CD8-positive, alpha-beta memory T cell (primary cell): ENCODE data around the gene ABLIM2. TPM values are rescaled to one million over a fixed set of nuclear protein-coding genes. Genes with fewer than 3 reads are reported as not detected.

Experiments used
- CTCF ChIA-PET: fragments of 350-600 bp; sonication (Branson Sonifier 250); formaldehyde crosslinking; loops from one replicate; lab custom pipeline; 2021; ENCODE audit warnings: antibody characterized with exemption; lab: Charles Lee
- POLR2A ChIA-PET: fragments of 350-600 bp; sonication (Branson Sonifier 250); formaldehyde crosslinking; loops from one replicate; lab custom pipeline; 2021; ENCODE audit warnings: antibody characterized with exemption; lab: Charles Lee
- DNase-seq, 5 donors: peaks; one replicate each; pipeline versions ENCODE4 v3.0.0 to v3.0.0-alpha.2; 2020 to 2022; ENCODE audit warnings: mixed read lengths in 1 of 5
- H3K27ac ChIP-seq: one replicate; pipeline ENCODE4 v1.7.0; 2013; ENCODE audit warnings: low read depth, mild to moderate bottlenecking, low read length, moderate library complexity
- H3K27me3 ChIP-seq: 2 replicates; pipeline ENCODE4 v1.7.0; 2013; ENCODE audit warnings: low read length, mild to moderate bottlenecking; ENCODE audit not compliant: insufficient read depth, poor library complexity, severe bottlenecking
- H3K36me3 ChIP-seq: 2 replicates; pipeline ENCODE4 v1.7.0; 2013; ENCODE audit warnings: mild to moderate bottlenecking, low read length, moderate library complexity; ENCODE audit not compliant: insufficient read depth
- H3K4me1 ChIP-seq: 2 replicates; pipeline ENCODE4 v1.7.0; 2013; ENCODE audit warnings: mild to moderate bottlenecking, low read length, moderate library complexity; ENCODE audit not compliant: insufficient read depth
- H3K4me3 ChIP-seq: 2 replicates; pipeline ENCODE4 v1.7.0; 2013; ENCODE audit warnings: mild to moderate bottlenecking, low read length
- H3K9me3 ChIP-seq: 2 replicates; pipeline ENCODE4 v1.7.0; 2013; ENCODE audit warnings: mild to moderate bottlenecking, low read length
- H3K27ac Mint-ChIP-seq, 8 donors: one replicate each; pipeline ENCODE4 v1.8.0; 2020 to 2021; ENCODE audit warnings: mixed read lengths in 8 of 8, mild to moderate bottlenecking in 6 of 8, inconsistent platforms in 3 of 8, moderate library complexity in 3 of 8
- H3K27me3 Mint-ChIP-seq, 2 donors: one replicate each; pipeline ENCODE4 v1.8.0; 2020 to 2021; ENCODE audit warnings: mixed read lengths in 2 of 2, mild to moderate bottlenecking in 1 of 2, moderate library complexity in 1 of 2
- H3K36me3 Mint-ChIP-seq, 3 donors: one replicate each; pipeline ENCODE4 v1.8.0; 2020 to 2021; ENCODE audit warnings: mixed read lengths in 3 of 3, inconsistent platforms in 1 of 3, mild to moderate bottlenecking in 1 of 3
- H3K4me1 Mint-ChIP-seq, 3 donors: one replicate each; pipeline ENCODE4 v1.8.0; 2020 to 2021; ENCODE audit warnings: mixed read lengths in 3 of 3, inconsistent platforms in 1 of 3, mild to moderate bottlenecking in 1 of 3
- H3K4me3 Mint-ChIP-seq, 7 donors: one replicate each; pipeline ENCODE4 v1.8.0; 2020 to 2021; ENCODE audit warnings: mixed read lengths in 7 of 7, mild to moderate bottlenecking in 6 of 7, moderate library complexity in 4 of 7, inconsistent platforms in 2 of 7
- H3K9me3 Mint-ChIP-seq, 5 donors: one replicate each; pipeline ENCODE4 v1.8.0; 2020 to 2022; ENCODE audit warnings: mixed read lengths in 5 of 5, mild to moderate bottlenecking in 3 of 5, moderate library complexity in 2 of 5, inconsistent platforms in 1 of 5
- polyA plus RNA-seq: library from polyadenylated mRNA; unstranded; fragments of 300-500 nt; fragmentation: Illumina TruSeq; gene quantifications from one replicate; pipeline ENCODE4 v1.2.3, GENCODE V29; 2021
- total RNA-seq, 2 experiments: library from RNA; stranded (reverse); gene quantifications; one replicate each; pipeline ENCODE4 v1.2.3, GENCODE V29; 2021

ABLIM2 gene
- total RNA-seq: 1 to 10 TPM in 1 of 2 experiments, under 1 TPM in 1; 0.72 to 1.1 TPM
- 1.2 TPM for polyA plus RNA-seq

- DNase-seq: peak; percentile 98 to 100 (median 99)
- CTCF ChIA-PET: interaction anchor here (0.8 to 2.4 kb wide), 3 partner anchors 14 to 250 kb away, joined by 3 to 14 read pairs (median 4); no protein-coding TSS in a partner anchor
- no peaks in the 10 kb centered on the region for H3K9me3 ChIP-seq
- peaks cover 14 to 24% (median 23%) of the 10 kb centered on the region in 3 donors for H3K4me1 Mint-ChIP-seq
- peak within 1 kb of the TSS; percentile 87 to 100 (median 96) for H3K4me3 Mint-ChIP-seq
- peak within 1 kb of the TSS; percentile 36 to 99 (median 92) for H3K27ac Mint-ChIP-seq
- H3K27me3 ChIP-seq: no peaks in the 10 kb centered on the region
- peaks cover 3 to 4% of the 10 kb centered on the region in 2 donors for H3K27me3 Mint-ChIP-seq
- H3K4me1 ChIP-seq: peaks cover 15% of the 10 kb centered on the region
- POLR2A ChIA-PET: interaction anchor here (1.9 kb wide), 1 partner anchor 40 kb away, joined by 9 read pairs; the partner anchor contains the start of gene SH3TC1
- H3K27ac ChIP-seq: no peak within 1 kb of the TSS
- H3K4me3 ChIP-seq: peak within 1 kb of the TSS; percentile 77
- H3K9me3 Mint-ChIP-seq: no peaks in the 10 kb centered on the region
- H3K36me3 ChIP-seq: no peaks in the 10 kb centered on the region
- peaks cover 0 to 4% (median 0%) of the 10 kb centered on the region in 3 donors for H3K36me3 Mint-ChIP-seq
Observed at GRCh38 chr4:8158710-8159536, at the start of gene ABLIM2. ABLIM2 (minus strand) TSS chr4:8158813; CDS start chr4:8158689, 124 bp downstream.

GRCh38 chr4:8207314-8207713, 48.7 kb upstream of the ABLIM2 start:
- POLR2A ChIA-PET: no interaction called here
- H3K4me3 ChIP-seq: no peak overlapping the region
- H3K36me3 ChIP-seq: no peaks in the 10 kb centered on the region
- Mint-ChIP-seq H3K27ac (peak overlapping the region in 2 of 8 donors; percentile 50 to 72), H3K36me3 (peaks cover 0 to 26% (median 2%) of the 10 kb centered on the region in 3 donors), H3K4me3 (peak overlapping the region in 1 of 7 donors; percentile 56), H3K4me1 (peaks cover 6 to 25% (median 13%) of the 10 kb centered on the region in 3 donors), H3K9me3 (no peaks in the 10 kb centered on the region), H3K27me3 (no peaks in the 10 kb centered on the region)
- no peak for DNase-seq
- H3K27ac ChIP-seq: no peak overlapping the region
- H3K9me3 ChIP-seq: no peaks in the 10 kb centered on the region
- CTCF ChIA-PET: interaction anchor here (1.3 kb wide), 1 partner anchor 14 kb away, joined by 4 read pairs; no protein-coding TSS in a partner anchor
- no peaks in the 10 kb centered on the region for H3K27me3 ChIP-seq
- H3K4me1 ChIP-seq: peaks cover 4% of the 10 kb centered on the region

DNA sequence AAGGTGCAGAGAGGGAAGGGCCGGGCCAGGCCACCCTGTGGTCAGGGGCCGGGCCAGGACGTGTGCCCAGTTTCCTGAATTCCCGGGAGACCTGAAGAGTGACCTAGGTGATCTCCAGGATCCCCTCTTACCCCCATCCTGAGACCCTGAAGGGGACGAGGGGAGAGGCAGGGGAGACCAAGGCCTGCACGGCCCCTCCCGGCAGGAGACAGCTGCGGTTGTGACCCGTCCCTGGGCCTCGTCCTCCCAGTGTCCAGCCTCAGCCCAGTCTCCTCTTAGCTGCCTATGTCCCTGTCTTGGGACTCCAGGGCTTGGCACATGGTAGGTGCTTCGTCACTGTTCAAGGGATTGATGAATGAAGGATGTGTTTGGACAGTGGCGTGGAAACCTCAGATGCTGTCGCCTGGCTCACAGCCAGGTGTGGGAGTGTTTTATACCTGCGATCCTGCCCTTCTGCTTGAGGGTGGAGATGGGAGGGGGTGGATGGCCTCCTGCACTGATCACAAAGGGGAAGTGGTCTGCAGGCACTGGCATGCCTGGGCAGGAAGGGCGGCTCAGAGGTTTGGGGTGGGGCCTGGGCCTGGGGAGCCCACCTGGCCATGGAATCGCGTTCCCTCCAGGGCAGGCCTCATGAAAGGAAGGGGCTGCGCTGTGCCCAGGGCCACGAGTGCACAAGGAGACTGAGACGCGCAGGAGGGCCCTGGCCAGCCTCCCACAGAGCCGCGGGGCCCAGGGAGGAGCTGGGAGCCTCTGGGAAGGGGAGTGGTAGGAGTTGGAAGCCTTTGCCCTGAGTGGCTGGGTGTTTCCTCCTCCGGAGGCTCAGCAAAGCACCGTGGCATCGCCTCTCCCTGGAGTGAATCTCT, 47.4 kb upstream of the ABLIM2 start:
- no peaks in the 10 kb centered on the region for H3K27me3 Mint-ChIP-seq
- CTCF ChIA-PET: interaction anchor here (1.1 kb wide), 1 partner anchor 36 kb away, joined by 3 read pairs; no protein-coding TSS in a partner anchor
- H3K36me3 Mint-ChIP-seq: peaks cover 0 to 26% (median 2%) of the 10 kb centered on the region in 3 donors
- H3K27me3 ChIP-seq: no peaks in the 10 kb centered on the region
- no peak overlapping the region for H3K27ac ChIP-seq
- no peaks in the 10 kb centered on the region for H3K9me3 ChIP-seq
- H3K4me1 ChIP-seq: peaks cover 17% of the 10 kb centered on the region
- H3K27ac Mint-ChIP-seq: peak overlapping the region in 2 of 8 donors; percentile 37 to 58
- no peaks in the 10 kb centered on the region for H3K9me3 Mint-ChIP-seq
- H3K36me3 ChIP-seq: no peaks in the 10 kb centered on the region
- POLR2A ChIA-PET: no interaction called here
- no peak overlapping the region for H3K4me3 ChIP-seq
- no peak overlapping the region for H3K4me3 Mint-ChIP-seq
- DNase-seq: no peak
- H3K4me1 Mint-ChIP-seq: peaks cover 16 to 38% (median 22%) of the 10 kb centered on the region in 3 donors

DNA sequence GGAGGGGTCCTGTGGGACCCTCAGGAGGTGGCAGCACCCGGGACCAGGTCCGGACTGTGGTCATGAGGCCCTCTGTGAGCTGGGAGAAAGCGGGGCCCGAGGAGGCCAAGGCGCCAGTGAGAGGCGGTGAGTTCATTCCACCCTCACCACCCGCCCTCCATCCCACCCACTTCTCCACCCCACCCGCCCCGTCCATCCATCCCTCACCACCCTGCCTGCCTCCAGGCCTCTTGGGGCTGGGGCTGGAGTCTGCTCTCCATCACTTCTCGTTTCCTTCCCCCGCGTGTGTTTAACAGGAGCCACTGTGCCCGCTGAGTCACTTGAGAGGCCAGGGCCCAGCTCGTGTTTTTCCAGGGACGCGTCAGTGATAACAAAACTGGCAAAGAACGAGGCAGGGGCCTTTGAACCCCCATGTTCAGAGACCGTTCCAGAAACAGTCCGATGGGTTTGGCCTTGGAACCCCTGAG, 46.7 kb upstream of the ABLIM2 start:
- H3K27ac ChIP-seq: no peak overlapping the region
- no peaks in the 10 kb centered on the region for H3K27me3 Mint-ChIP-seq
- peaks cover 22 to 45% (median 28%) of the 10 kb centered on the region in 3 donors for H3K4me1 Mint-ChIP-seq
- DNase-seq: no peak
- no peaks in the 10 kb centered on the region for H3K9me3 Mint-ChIP-seq
- H3K27ac Mint-ChIP-seq: no peak overlapping the region
- no peak overlapping the region for H3K4me3 Mint-ChIP-seq
- no peak overlapping the region for H3K4me3 ChIP-seq
- H3K36me3 Mint-ChIP-seq: peaks cover 0 to 27% (median 2%) of the 10 kb centered on the region in 3 donors
- H3K36me3 ChIP-seq: no peaks in the 10 kb centered on the region
- CTCF ChIA-PET: no interaction called here
- H3K27me3 ChIP-seq: no peaks in the 10 kb centered on the region
- H3K9me3 ChIP-seq: no peaks in the 10 kb centered on the region
- POLR2A ChIA-PET: no interaction called here
- peaks cover 24% of the 10 kb centered on the region for H3K4me1 ChIP-seq

DNA sequence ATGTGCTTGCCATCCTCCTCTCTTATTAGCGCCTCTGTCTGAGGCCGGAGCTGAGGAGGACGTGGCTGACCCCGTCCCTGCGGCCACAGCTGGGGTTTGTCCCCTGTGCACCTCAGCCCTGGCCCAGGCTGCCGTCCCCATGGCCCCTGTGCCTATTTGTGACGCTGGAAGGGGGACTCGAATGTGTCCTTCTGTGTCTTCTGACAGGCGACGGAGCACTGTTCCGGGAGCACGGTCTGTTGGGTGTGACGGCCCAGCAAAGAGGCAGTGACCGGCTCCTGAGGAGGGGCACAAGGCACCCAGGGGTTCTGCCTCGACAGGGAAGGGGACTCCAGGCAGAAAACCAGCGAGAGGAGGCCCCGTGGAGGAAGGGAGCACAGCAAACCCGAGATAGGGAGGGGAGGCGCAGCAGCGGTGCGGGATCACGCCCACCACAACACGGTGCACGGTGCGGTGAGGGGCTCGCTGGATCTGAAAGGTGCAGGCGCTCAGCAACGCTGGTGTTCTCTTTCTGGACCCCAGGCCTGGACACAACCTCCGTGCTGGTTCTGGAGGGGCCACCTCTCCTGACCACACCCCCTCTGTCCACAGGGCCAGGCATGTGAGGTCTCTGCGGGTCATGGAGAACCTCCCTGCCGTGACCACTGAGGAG, 46.1 kb upstream of the ABLIM2 start:
- H3K4me3 Mint-ChIP-seq: no peak overlapping the region
- Histone ChIP-seq H3K36me3 (no peaks in the 10 kb centered on the region), H3K27ac (no peak overlapping the region), H3K4me1 (peaks cover 30% of the 10 kb centered on the region), H3K4me3 (no peak overlapping the region), H3K9me3 (no peaks in the 10 kb centered on the region), H3K27me3 (no peaks in the 10 kb centered on the region)
- H3K36me3 Mint-ChIP-seq: peaks cover 0 to 27% (median 2%) of the 10 kb centered on the region in 3 donors
- CTCF ChIA-PET: no interaction called here
- no peaks in the 10 kb centered on the region for H3K27me3 Mint-ChIP-seq
- H3K9me3 Mint-ChIP-seq: no peaks in the 10 kb centered on the region
- no peak for DNase-seq
- POLR2A ChIA-PET: no interaction called here
- peaks cover 26 to 50% (median 30%) of the 10 kb centered on the region in 3 donors for H3K4me1 Mint-ChIP-seq
- H3K27ac Mint-ChIP-seq: no peak overlapping the region

- no peak overlapping the region for H3K4me3 Mint-ChIP-seq
- H3K4me3 ChIP-seq: no peak overlapping the region
- CTCF ChIA-PET: no interaction called here
- DNase-seq: no peak
- peaks cover 28 to 57% (median 33%) of the 10 kb centered on the region in 3 donors for H3K4me1 Mint-ChIP-seq
- no peaks in the 10 kb centered on the region for H3K9me3 ChIP-seq
- POLR2A ChIA-PET: no interaction called here
- H3K36me3 Mint-ChIP-seq: peaks cover 0 to 23% (median 0%) of the 10 kb centered on the region in 3 donors
- no peaks in the 10 kb centered on the region for H3K9me3 Mint-ChIP-seq
- H3K36me3 ChIP-seq: no peaks in the 10 kb centered on the region
- H3K27ac ChIP-seq: no peak overlapping the region
- peaks cover 36% of the 10 kb centered on the region for H3K4me1 ChIP-seq
- H3K27me3 ChIP-seq: no peaks in the 10 kb centered on the region
- H3K27me3 Mint-ChIP-seq: no peaks in the 10 kb centered on the region
- H3K27ac Mint-ChIP-seq: no peak overlapping the region
Observed at GRCh38 chr4:8203817-8204216, 45.2 kb upstream of the ABLIM2 start.

DNA sequence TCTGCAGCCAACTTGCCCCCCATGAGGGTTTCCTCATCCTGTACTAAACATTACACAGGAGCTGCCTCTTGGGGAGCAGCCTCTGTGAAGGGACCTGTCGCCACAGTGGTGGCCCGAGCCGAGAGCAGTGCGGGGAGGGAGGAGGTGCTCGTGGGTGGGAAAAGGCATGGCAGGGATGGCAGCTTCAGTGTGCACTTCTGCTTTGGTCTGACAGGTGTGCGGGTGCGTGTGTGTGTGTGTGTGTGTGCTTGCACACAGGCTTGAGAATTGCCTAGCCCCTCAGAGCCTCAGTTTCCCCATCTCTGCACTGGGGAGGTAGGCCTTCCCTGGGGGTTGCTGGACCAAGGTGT, 44.4 kb upstream of the ABLIM2 start:
- Histone ChIP-seq H3K27ac (no peak overlapping the region), H3K27me3 (no peaks in the 10 kb centered on the region), H3K4me3 (no peak overlapping the region), H3K4me1 (peaks cover 43% of the 10 kb centered on the region), H3K9me3 (no peaks in the 10 kb centered on the region), H3K36me3 (no peaks in the 10 kb centered on the region)
- peaks cover 0 to 23% (median 0%) of the 10 kb centered on the region in 3 donors for H3K36me3 Mint-ChIP-seq
- no peak for DNase-seq
- ChIA-PET POLR2A (no interaction called here), CTCF (no interaction called here)
- peaks cover 36 to 65% (median 40%) of the 10 kb centered on the region in 3 donors for H3K4me1 Mint-ChIP-seq
- H3K4me3 Mint-ChIP-seq: peak overlapping the region in 2 of 7 donors; percentile 53 to 54
- no peaks in the 10 kb centered on the region for H3K9me3 Mint-ChIP-seq
- no peaks in the 10 kb centered on the region for H3K27me3 Mint-ChIP-seq
- peak overlapping the region in 2 of 8 donors; percentile 27 to 40 for H3K27ac Mint-ChIP-seq
